Stimulated activated CD8-positive, alpha-beta memory T cell treated with anti-CD3 and anti-CD28 coated beads, Interleukin-7, amount 100 ng/mL, for 4 hours (primary cell): ENCODE results near the gene PCDHB7.
"Not testable (repeated sequence)": the region's sequence is repeated elsewhere in the genome, so short reads cannot be mapped to it uniquely, and the experiment has no call there.

Experiments
- DNase-seq, 2 donors: peaks; one replicate each; pipeline ENCODE4 v3.0.0-alpha.2; 2020; ENCODE audit warnings: low read depth in 2 of 2

PCDHB7 gene

GRCh38 chr5:141180313-141180712 lies 7.9 kb downstream of the PCDHB7 start:
- no peak for DNase-seq

DNA sequence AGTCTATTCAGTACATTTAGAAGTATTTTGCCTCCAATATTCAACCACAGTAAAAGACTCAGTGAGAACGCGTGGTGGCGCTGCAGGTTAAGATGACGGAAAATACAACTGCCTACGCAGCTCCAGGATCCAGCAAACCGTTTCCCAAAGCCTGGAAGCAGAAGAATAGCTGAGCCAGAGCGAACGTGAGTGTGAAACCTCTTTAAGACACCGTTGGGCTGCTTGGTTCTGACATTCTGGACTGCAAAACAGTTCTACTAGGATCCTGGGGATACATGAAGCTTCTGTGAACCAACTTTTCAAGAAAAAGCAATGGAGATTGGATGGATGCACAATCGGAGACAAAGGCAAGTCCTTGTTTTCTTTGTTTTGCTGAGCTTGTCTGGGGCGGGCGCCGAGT lies 9.8 kb downstream of the PCDHB7 start, which contains the start of gene PCDHB16:
Gene PCDHB16 (plus strand): TSS at position 140 of the 400 bp plus-strand sequence. CDS start 173 bp downstream, at position 313.
- no peak for DNase-seq

DNA sequence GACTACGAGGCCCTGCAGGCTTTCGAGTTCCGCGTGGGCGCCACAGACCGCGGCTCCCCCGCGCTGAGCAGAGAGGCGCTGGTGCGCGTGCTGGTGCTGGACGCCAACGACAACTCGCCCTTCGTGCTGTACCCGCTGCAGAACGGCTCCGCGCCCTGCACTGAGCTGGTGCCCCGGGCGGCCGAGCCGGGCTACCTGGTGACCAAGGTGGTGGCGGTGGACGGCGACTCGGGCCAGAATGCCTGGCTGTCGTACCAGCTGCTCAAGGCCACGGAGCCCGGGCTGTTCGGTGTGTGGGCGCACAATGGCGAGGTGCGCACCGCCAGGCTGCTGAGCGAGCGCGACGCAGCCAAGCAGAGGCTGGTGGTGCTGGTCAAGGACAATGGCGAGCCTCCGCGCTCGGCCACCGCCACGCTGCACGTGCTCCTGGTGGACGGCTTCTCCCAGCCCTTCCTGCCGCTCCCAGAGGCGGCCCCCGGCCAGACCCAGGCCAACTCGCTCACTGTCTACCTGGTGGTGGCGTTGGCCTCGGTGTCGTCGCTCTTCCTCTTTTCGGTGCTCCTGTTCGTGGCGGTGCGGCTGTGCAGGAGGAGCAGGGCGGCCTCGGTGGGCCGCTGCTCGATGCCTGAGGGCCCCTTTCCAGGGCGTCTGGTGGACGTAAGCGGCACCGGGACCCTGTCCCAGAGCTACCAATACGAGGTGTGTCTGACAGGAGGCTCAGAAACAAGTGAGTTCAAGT lies 11.8 kb downstream of the PCDHB7 start:
- not testable (repeated sequence) for DNase-seq

GRCh38 chr5:141186897-141187512 lies 14.6 kb downstream of the PCDHB7 start, which contains the start of gene PCDHB9:
PCDHB9 (plus strand) TSS chr5:141187161; CDS start chr5:141187319, 158 bp downstream.
- DNase-seq = no peak

DNA sequence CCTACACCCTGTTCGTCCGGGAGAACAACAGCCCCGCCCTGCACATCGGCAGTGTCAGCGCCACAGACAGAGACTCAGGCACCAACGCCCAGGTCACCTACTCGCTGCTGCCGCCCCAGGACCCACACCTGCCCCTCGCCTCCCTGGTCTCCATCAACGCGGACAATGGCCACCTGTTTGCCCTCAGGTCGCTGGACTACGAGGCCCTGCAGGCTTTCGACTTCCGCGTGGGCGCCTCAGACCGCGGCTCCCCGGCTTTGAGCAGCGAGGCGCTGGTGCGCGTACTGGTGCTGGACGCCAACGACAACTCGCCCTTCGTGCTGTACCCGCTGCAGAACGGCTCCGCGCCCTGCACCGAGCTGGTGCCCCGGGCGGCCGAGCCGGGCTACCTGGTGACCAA lies 16.2 kb downstream of the PCDHB7 start:
- not testable (repeated sequence) for DNase-seq

DNA sequence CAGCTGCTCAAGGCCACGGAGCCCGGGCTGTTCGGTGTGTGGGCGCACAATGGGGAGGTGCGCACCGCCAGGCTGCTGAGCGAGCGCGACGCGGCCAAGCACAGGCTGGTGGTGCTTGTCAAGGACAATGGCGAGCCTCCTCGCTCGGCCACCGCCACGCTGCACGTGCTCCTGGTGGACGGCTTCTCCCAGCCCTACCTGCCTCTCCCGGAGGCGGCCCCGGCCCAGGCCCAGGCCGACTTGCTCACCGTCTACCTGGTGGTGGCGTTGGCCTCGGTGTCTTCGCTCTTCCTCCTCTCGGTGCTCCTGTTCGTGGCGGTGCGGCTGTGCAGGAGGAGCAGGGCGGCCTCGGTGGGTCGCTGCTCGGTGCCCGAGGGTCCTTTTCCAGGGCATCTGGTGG lies 16.7 kb downstream of the PCDHB7 start:
- DNase-seq = not testable (repeated sequence)

DNA sequence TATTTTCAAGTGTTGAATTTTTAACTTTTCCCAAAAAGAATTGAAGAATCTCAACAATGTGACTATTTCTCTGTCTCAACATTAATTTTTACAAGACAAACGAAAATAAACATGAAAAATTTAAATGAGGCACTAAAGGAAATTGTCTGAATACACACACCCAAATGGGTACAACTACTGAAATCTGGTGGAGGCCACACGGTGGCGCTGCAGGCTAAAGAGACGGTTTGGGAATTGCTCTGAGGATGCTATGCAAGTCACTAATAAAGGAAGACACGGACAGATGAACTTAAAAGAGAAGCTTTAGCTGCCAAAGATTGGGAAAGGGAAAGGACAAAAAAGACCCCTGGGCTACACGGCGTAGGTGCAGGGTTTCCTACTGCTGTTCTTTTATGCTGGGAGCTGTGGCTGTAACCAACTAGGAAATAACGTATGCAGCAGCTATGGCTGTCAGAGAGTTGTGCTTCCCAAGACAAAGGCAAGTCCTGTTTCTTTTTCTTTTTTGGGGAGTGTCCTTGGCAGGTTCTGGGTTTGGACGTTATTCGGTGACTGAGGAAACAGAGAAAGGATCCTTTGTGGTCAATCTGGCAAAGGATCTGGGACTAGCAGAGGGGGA lies 19.8 kb downstream of the PCDHB7 start, which contains the start of gene PCDHB10:
Gene PCDHB10 (plus strand): TSS at position 244 of the 616 bp plus-strand sequence. CDS start 200 bp downstream, at position 444.
- DNase-seq = no peak

DNA sequence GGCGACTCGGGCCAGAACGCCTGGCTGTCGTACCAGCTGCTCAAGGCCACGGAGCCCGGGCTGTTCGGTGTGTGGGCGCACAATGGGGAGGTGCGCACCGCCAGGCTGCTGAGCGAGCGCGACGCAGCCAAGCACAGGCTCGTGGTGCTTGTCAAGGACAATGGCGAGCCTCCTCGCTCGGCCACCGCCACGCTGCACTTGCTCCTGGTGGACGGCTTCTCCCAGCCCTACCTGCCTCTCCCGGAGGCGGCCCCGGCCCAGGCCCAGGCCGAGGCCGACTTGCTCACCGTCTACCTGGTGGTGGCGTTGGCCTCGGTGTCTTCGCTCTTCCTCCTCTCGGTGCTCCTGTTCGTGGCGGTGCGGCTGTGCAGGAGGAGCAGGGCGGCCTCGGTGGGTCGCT lies 21.9 kb downstream of the PCDHB7 start:
- not testable (repeated sequence) for DNase-seq

GRCh38 chr5:141196363-141196762 lies 23.9 kb downstream of the PCDHB7 start:
- DNase-seq = no peak

DNA sequence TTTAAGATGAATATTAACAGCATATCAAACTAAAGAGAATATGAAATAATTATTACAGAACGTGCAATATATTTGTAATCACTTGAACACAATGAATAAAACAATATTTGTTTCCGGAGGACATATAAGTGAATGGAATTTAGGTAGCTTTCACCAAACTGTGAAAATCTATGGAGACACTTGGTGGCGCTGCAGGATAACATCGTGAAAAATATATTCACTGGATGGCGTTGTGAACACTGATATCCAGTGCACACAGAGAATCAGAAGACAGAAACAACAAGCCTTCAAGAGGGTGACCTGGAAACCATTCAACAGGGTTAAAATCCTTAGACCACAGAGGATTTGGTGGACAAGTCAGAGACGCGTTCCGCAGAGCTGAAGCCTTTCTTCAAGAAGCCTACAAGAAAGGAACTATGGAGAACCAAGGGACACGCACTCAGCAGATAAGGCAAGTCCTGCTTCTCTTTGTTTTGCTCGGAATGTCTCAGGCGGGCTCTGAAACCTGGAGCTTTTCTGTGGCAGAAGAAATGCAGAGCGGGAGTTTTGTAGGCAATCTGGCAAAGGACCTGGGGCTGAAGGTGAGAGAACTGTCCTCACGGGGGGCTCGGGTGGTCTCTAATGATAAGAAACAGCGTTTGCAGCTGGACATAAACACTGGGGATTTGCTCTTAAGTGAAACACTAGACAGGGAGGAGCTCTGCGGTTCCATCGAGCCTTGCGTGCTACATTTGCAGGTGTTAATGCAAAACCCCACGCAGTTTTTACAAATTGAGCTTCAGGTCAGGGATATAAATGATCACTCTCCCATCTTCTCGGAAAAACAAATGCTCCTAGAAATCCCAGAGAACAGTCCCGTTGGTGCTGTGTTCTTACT lies 27.2 kb downstream of the PCDHB7 start, which contains the start of gene PCDHB11:
Gene PCDHB11 (plus strand): TSS at position 269 of the 877 bp plus-strand sequence. CDS start 148 bp downstream, at position 417.
- DNase-seq = no peak

- not testable (repeated sequence) for DNase-seq
Measured at GRCh38 chr5:141201126-141201525, 28.7 kb downstream of the PCDHB7 start.

- not testable (repeated sequence) for DNase-seq
Measured at GRCh38 chr5:141201646-141202045, 29.2 kb downstream of the PCDHB7 start.

DNA sequence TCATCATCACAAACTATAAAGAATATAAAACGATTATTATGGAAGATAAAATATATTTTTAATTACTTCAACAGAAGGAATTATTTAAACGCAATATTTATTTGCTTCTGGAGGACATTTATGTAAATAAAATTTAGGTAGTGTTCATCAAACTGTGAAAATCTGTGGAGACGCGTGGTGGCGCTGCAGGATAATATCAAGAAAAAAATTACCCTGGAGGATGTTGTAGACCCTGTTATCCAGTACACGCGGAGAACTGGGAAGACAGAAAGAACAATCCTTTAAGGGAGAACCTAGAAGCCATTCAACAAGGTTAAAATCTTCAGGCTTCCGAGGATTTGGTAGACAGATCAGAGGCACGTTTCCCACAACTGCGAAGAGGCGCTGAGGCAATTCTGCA lies 36.0 kb downstream of the PCDHB7 start, which contains the start of gene PCDHB12:
Gene PCDHB12 (plus strand): TSS at position 242 of the 400 bp plus-strand sequence. CDS start 189 bp downstream, outside the sequence.
- no peak for DNase-seq

- not testable (repeated sequence) for DNase-seq
Measured at GRCh38 chr5:141210281-141210680, 37.8 kb downstream of the PCDHB7 start.

GRCh38 chr5:141210849-141211248 lies 38.4 kb downstream of the PCDHB7 start:
- DNase-seq = not testable (repeated sequence)

- not testable (repeated sequence) for DNase-seq
Measured at GRCh38 chr5:141213656-141214339, 41.4 kb downstream of the PCDHB7 start, which contains the start of gene PCDHB13. PCDHB13 (plus strand) TSS chr5:141213919; CDS start chr5:141214124, 205 bp downstream.

GRCh38 chr5:141214583-141214982 lies 42.1 kb downstream of the PCDHB7 start:
- not testable (repeated sequence) for DNase-seq

DNA sequence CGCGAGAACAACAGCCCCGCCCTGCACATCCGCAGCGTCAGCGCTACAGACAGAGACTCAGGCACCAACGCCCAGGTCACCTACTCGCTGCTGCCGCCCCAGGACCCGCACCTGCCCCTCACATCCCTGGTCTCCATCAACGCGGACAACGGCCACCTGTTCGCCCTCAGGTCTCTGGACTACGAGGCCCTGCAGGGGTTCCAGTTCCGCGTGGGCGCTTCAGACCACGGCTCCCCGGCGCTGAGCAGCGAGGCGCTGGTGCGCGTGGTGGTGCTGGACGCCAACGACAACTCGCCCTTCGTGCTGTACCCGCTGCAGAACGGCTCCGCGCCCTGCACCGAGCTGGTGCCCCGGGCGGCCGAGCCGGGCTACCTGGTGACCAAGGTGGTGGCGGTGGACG lies 43.1 kb downstream of the PCDHB7 start:
- DNase-seq = not testable (repeated sequence)

DNA sequence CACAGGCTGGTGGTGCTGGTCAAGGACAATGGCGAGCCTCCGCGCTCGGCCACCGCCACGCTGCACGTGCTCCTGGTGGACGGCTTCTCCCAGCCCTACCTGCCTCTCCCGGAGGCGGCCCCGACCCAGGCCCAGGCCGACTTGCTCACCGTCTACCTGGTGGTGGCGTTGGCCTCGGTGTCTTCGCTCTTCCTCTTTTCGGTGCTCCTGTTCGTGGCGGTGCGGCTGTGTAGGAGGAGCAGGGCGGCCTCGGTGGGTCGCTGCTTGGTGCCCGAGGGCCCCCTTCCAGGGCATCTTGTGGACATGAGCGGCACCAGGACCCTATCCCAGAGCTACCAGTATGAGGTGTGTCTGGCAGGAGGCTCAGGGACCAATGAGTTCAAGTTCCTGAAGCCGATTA lies 43.6 kb downstream of the PCDHB7 start:
- DNase-seq = not testable (repeated sequence)

DNA sequence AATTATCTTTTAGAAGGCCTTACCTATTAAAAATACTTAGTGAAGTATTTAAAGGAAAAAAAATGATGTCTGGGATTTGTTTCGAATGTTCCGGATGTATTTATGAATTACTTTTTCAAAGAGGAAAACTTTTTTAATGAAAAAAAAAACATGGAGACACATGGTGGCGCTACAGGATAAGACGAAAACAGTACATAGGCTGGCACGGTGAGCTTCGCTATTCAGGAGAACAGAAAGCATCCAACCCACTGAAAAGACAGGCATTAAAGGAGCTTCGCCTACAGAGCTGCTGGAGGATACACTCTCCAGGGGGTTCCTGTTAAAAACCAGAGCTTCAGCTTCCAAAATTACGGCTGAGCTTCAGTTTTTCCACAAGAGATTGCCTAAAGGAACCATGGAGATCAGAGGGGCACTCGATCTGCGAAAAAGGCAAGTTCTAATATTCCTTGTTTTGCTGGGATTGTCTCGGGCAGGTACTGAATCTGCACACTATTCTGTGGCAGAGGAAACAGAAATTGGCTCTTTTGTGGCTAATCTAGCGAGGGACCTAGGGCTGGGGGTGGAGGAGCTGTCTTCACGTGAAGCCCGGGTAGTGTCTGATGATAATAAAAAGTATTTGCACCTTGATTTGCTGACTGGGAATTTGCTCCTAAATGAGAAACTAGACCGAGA lies 50.8 kb downstream of the PCDHB7 start, which contains the start of gene PCDHB14:
Gene PCDHB14 (plus strand): TSS at position 232 of the 672 bp plus-strand sequence. CDS start 163 bp downstream, at position 395.
- no peak for DNase-seq
